ENCODE results near the gene LIME1. TPM values are rescaled to one million over a fixed set of nuclear protein-coding genes. Genes with fewer than 3 reads are reported as not detected.

The LIME1 gene
- total and polyA plus RNA-seq, 2 of the 4 experiments (the other 2 are of a cell fraction): 0.36 to 7.8 TPM

DNA sequence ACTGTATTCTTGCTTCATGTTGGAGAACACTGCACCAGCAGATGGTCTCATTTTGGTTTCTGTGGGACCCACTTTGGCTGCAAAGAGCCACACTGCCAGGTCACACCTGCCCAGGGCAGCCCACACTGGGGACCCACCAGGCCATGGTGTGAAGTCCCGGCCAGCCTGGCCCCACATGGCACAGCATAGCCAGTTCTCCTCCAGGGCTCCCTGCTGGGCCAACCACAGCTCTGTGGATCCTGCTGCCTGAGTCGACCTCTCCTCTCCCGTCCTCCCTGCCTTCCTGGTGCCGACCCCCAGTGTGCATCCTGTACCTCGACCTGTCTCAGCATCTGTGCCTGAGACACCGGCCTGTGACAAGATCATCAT is 31.7 kb upstream of the LIME1 start:
- peaks cover 19 to 81% of the 10 kb centered on the region in 2 experiments for H3K79me1 ChIP-seq (ENCODE audit: low read depth in 1 of 2, low read length in 2 of 2)

More for the DNA sequence above, 31.7 kb upstream of the LIME1 start:
- Histone ChIP-seq H3K4me2 (ENCODE audit: low read depth, low read length) (no peak overlapping the region), H3K27me3 (ENCODE audit: control insufficient read depth, insufficient read depth, low read length) (no peaks in the 10 kb centered on the region), H2BK15ac (ENCODE audit: low read depth, low read length) (no peak overlapping the region), H3K56ac (ENCODE audit: extremely low read depth, insufficient read depth, low read length) (no peak overlapping the region), H4K91ac (ENCODE audit: insufficient read depth, low read depth, low read length) (no peak overlapping the region), H3K9me3 (ENCODE audit: control insufficient read depth, insufficient read depth, low read length) (no peaks in the 10 kb centered on the region), H4K20me1 (ENCODE audit: insufficient read depth, low read length) (no peaks in the 10 kb centered on the region; the same call in 1 of the 2 replicates), H3K4me1 (ENCODE audit: control insufficient read depth, insufficient read depth, low read length) (peaks cover 12% of the 10 kb centered on the region), H3K27ac (ENCODE audit: insufficient read depth, low read length) (no peak overlapping the region), H3K36me3 (ENCODE audit: control insufficient read depth, insufficient read depth, low read length) (peaks cover 33% of the 10 kb centered on the region), H3K18ac (ENCODE audit: low read depth, low read length) (no peak overlapping the region), H3K14ac (replicated peaks; ENCODE audit: low read depth, low read length) (no peak overlapping the region), H3K4me3 (ENCODE audit: insufficient read depth, low read depth, low read length) (no peak overlapping the region), H3K9ac (ENCODE audit: low read depth, low read length) (no peak overlapping the region), H3K9me1 (ENCODE audit: insufficient read depth, low read length) (no peaks in the 10 kb centered on the region), H2AK5ac (ENCODE audit: low read depth, low read length) (no peak overlapping the region), H2AK9ac (replicated peaks; ENCODE audit: low read depth, low read length, poor library complexity) (peak overlapping the region; percentile 37), H3K4ac (ENCODE audit: low read depth, low read length) (no peak overlapping the region), H4K5ac (ENCODE audit: low read depth, low read length) (no peak overlapping the region), H3K23ac (ENCODE audit: low read depth, low read length) (no peak overlapping the region), H2BK120ac (ENCODE audit: low read depth, low read length) (no peak overlapping the region), H2AFZ (replicated peaks; ENCODE audit: low read length, poor library complexity) (no peak overlapping the region), H2BK20ac (ENCODE audit: low read depth, low read length) (no peak overlapping the region), H4K8ac (ENCODE audit: low read depth in 2 of 2, low read length in 2 of 2) (no peak overlapping the region), H2BK5ac (ENCODE audit: low read depth, low read length, poor library complexity, severe bottlenecking) (no peak overlapping the region)
- intact Hi-C loops (cut with micrococcal nuclease): no loop called here
- BruUV-seq (replicated peaks): no TSS peak
- CTCF ChIA-PET: no interaction called here
- DNase-seq (no peak), ATAC-seq (ENCODE audit: low read depth) (no peak)
- 81% methylated on average over 6 of the region's 6 CpGs; no CpG with 5 or more reads in 1 of the 2 experiments for WGBS, 2 experiments (ENCODE audit: extremely low coverage in 2 of 2, insufficient read length in 1 of 2)
- in situ Hi-C loops (cut with MboI; ENCODE audit: low sequenced_read_pairs): loop anchor here (10.0 kb wide), 1 partner anchor 160 kb away; the partner anchor contains the start of genes ABHD16B and TPD52L2
- no peak for TF ChIP-seq BHLHE40 (IDR thresholded peaks at IDR 0.05; ENCODE audit: low read depth, low read length)
- no peak for TF ChIP-seq POLR2A (IDR thresholded peaks at IDR 0.05; ENCODE audit: low read depth, low read length)
- no peak for TF ChIP-seq FOS (IDR thresholded peaks at IDR 0.05; ENCODE audit: low read depth, low read length)
- TF ChIP-seq CHD1 (IDR thresholded peaks at IDR 0.05; ENCODE audit: low read depth, low read length): no peak
- no peak for TF ChIP-seq RCOR1 (IDR thresholded peaks at IDR 0.05; ENCODE audit: insufficient replicate concordance, low read length)
- TF ChIP-seq, protein P1, sequence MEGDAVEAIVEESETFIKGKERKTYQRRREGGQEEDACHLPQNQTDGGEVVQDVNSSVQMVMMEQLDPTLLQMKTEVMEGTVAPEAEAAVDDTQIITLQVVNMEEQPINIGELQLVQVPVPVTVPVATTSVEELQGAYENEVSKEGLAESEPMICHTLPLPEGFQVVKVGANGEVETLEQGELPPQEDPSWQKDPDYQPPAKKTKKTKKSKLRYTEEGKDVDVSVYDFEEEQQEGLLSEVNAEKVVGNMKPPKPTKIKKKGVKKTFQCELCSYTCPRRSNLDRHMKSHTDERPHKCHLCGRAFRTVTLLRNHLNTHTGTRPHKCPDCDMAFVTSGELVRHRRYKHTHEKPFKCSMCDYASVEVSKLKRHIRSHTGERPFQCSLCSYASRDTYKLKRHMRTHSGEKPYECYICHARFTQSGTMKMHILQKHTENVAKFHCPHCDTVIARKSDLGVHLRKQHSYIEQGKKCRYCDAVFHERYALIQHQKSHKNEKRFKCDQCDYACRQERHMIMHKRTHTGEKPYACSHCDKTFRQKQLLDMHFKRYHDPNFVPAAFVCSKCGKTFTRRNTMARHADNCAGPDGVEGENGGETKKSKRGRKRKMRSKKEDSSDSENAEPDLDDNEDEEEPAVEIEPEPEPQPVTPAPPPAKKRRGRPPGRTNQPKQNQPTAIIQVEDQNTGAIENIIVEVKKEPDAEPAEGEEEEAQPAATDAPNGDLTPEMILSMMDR (conservative IDR thresholded peaks at IDR 0.05; ENCODE audit: low read depth, low read length): no peak
- TF ChIP-seq SMC3 (IDR thresholded peaks at IDR 0.05; ENCODE audit: low read depth, low read length): no peak
- TF ChIP-seq RFX5 (IDR thresholded peaks at IDR 0.05; ENCODE audit: low read depth, low read length): no peak
- no peak for TF ChIP-seq NFE2L2 (IDR thresholded peaks at IDR 0.05; ENCODE audit: low read depth, low read length)
- TF ChIP-seq CEBPB (IDR thresholded peaks at IDR 0.05; ENCODE audit: low read depth, low read length): no peak
- TF ChIP-seq, protein P2, sequence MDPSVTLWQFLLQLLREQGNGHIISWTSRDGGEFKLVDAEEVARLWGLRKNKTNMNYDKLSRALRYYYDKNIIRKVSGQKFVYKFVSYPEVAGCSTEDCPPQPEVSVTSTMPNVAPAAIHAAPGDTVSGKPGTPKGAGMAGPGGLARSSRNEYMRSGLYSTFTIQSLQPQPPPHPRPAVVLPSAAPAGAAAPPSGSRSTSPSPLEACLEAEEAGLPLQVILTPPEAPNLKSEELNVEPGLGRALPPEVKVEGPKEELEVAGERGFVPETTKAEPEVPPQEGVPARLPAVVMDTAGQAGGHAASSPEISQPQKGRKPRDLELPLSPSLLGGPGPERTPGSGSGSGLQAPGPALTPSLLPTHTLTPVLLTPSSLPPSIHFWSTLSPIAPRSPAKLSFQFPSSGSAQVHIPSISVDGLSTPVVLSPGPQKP (IDR thresholded peaks at IDR 0.05; ENCODE audit: borderline replicate concordance, low read depth, low read length): no peak
- no peak for TF ChIP-seq RAD21 (IDR thresholded peaks at IDR 0.05; ENCODE audit: low read length)
- TF ChIP-seq MAFK (IDR thresholded peaks at IDR 0.05; ENCODE audit: low read depth, low read length): no peak
- no peak for TF ChIP-seq MXI1 (IDR thresholded peaks at IDR 0.05; ENCODE audit: borderline replicate concordance, low read depth, low read length)
- TF ChIP-seq MAZ (IDR thresholded peaks at IDR 0.05; ENCODE audit: borderline replicate concordance, low read depth, low read length): no peak
- POLR2A ChIA-PET (ENCODE audit: unreplicated experiment): no interaction called here
- dilution Hi-C loops (cut with HindIII; ENCODE audit: low sequenced_read_pairs, unreplicated experiment): no loop called here

All from IMR-90 (cell line).